Right atrium auricular region (tissue), 2 donors: Measurements from ENCODE around the gene ST3GAL6. TPM values are rescaled to one million over a fixed set of nuclear protein-coding genes. Genes with fewer than 3 reads are reported as not detected.

Source experiments
- DNase-seq: peaks from one replicate; pipeline ENCODE4 v3.0.0-alpha.2; 2019; ENCODE audit warnings: low spot score
- H3K27ac ChIP-seq, 2 donors: fragments of 200-600 bp; sonication (generic); 1 replicate in 1 of 2; 2 replicates in 1 of 2; pipeline ENCODE4 v1.5.1; 2016 to 2019
- H3K27me3 ChIP-seq, 2 donors: fragments of 200-600 bp; sonication (generic); one replicate each; pipeline versions ENCODE4 v1.5.1 to v1.6.0; 2017 to 2019
- H3K36me3 ChIP-seq: fragments of 200-600 bp; sonication (generic); one replicate; pipeline ENCODE4 v1.5.1; 2016
- H3K4me1 ChIP-seq, 2 donors: fragments of 200-600 bp; sonication (generic); one replicate each; pipeline versions ENCODE4 v1.5.1 to v1.6.0; 2017 to 2019
- H3K4me3 ChIP-seq, 2 donors: fragments of 200-600 bp; sonication (generic); 1 replicate in 1 of 2; 2 replicates in 1 of 2; pipeline ENCODE4 v1.5.1; 2017 to 2019; ENCODE audit warnings: mild to moderate bottlenecking in 1 of 2, moderate library complexity in 1 of 2
- H3K9me3 ChIP-seq, 2 donors: fragments of 200-600 bp; sonication (generic); one replicate each; pipeline ENCODE4 v1.5.1; 2019
- CTCF ChIP-seq, 2 donors: fragments of 200-600 bp; sonication (generic); IDR thresholded peaks; one replicate each; pipeline ENCODE4 v1.5.1; 2019; ENCODE audit warnings: antibody characterized with exemption in 2 of 2
- total RNA-seq, 2 donors: library from RNA; depleted of rRNA; stranded (reverse); fragments of >200 nt; gene quantifications; one replicate each; pipeline ENCODE4 v1.1.0, GENCODE V29; 2016

ST3GAL6 gene
- total RNA-seq, 2 donors from 2014 or later = 25.9 to 27.2 TPM

- H3K4me3 ChIP-seq = peak overlapping the region in 1 of 2 donors; percentile 10
- DNase-seq = no peak
- no peaks in the 10 kb centered on the region for H3K36me3 ChIP-seq
- no peaks in the 10 kb centered on the region for H3K27me3 ChIP-seq
- peaks cover 0 to 62% of the 10 kb centered on the region in 2 donors for H3K4me1 ChIP-seq
- no peaks in the 10 kb centered on the region for H3K9me3 ChIP-seq
- no peak for TF ChIP-seq CTCF (IDR thresholded peaks at IDR 0.05)
- H3K27ac ChIP-seq = peak overlapping the region; percentile 36 to 67
Observed at GRCh38 chr3:98763819-98764418, 779 bp downstream of the ST3GAL6 start.

GRCh38 chr3:98764472-98764884 lies 1.3 kb downstream of the ST3GAL6 start:
- no peak for DNase-seq
- Histone ChIP-seq H3K27ac (peak overlapping the region; percentile 36 to 67), H3K27me3 (no peaks in the 10 kb centered on the region), H3K4me3 (no peak overlapping the region), H3K36me3 (no peaks in the 10 kb centered on the region), H3K9me3 (no peaks in the 10 kb centered on the region), H3K4me1 (peaks cover 0 to 67% of the 10 kb centered on the region in 2 donors)
- no peak for TF ChIP-seq CTCF (IDR thresholded peaks at IDR 0.05)

- H3K4me3 ChIP-seq = no peak overlapping the region
- H3K9me3 ChIP-seq = no peaks in the 10 kb centered on the region
- H3K27ac ChIP-seq = peak overlapping the region; percentile 51 to 67
- H3K4me1 ChIP-seq = peaks cover 0 to 80% of the 10 kb centered on the region in 2 donors
- no peak for TF ChIP-seq CTCF (IDR thresholded peaks at IDR 0.05)
- H3K27me3 ChIP-seq = no peaks in the 10 kb centered on the region
- no peaks in the 10 kb centered on the region for H3K36me3 ChIP-seq
- no peak for DNase-seq
Observed at GRCh38 chr3:98765721-98766120, 2.6 kb downstream of the ST3GAL6 start.

GRCh38 chr3:98766924-98767323 lies 3.8 kb downstream of the ST3GAL6 start:
- peaks cover 0 to 82% of the 10 kb centered on the region in 2 donors for H3K4me1 ChIP-seq
- H3K36me3 ChIP-seq = no peaks in the 10 kb centered on the region
- no peak overlapping the region for H3K4me3 ChIP-seq
- no peaks in the 10 kb centered on the region for H3K9me3 ChIP-seq
- no peak for TF ChIP-seq CTCF (IDR thresholded peaks at IDR 0.05)
- peak overlapping the region; percentile 49 to 67 for H3K27ac ChIP-seq
- no peak for DNase-seq
- H3K27me3 ChIP-seq = no peaks in the 10 kb centered on the region

- no peak for DNase-seq
- H3K27ac ChIP-seq = peak overlapping the region; percentile 3 to 51
- H3K4me3 ChIP-seq = no peak overlapping the region
- H3K4me1 ChIP-seq = peaks cover 0 to 61% of the 10 kb centered on the region in 2 donors
- no peak for TF ChIP-seq CTCF (IDR thresholded peaks at IDR 0.05)
- H3K27me3 ChIP-seq = no peaks in the 10 kb centered on the region
- H3K36me3 ChIP-seq = no peaks in the 10 kb centered on the region
- H3K9me3 ChIP-seq = no peaks in the 10 kb centered on the region
Observed at GRCh38 chr3:98768961-98769360, 5.8 kb downstream of the ST3GAL6 start.

- DNase-seq = no peak
- TF ChIP-seq CTCF (IDR thresholded peaks at IDR 0.05) = no peak
- Histone ChIP-seq H3K4me1 (peaks cover 0 to 57% of the 10 kb centered on the region in 2 donors), H3K27me3 (no peaks in the 10 kb centered on the region), H3K4me3 (no peak overlapping the region), H3K27ac (peak overlapping the region in 1 of 2 donors; percentile 51), H3K9me3 (no peaks in the 10 kb centered on the region), H3K36me3 (no peaks in the 10 kb centered on the region)
Observed at GRCh38 chr3:98769448-98769847, 6.3 kb downstream of the ST3GAL6 start.
